Endothelial cell of umbilical vein (primary cell): ENCODE measurements around the gene LRP1B. TPM values are rescaled to one million over a fixed set of nuclear protein-coding genes. Genes with fewer than 3 reads are reported as not detected.

Experiments
- BruUV-seq: library from RNA; stranded (reverse); fragments of 400-500 nt; replicated peaks from 2 replicates; lab custom pipeline; 2021; lab: Mats Ljungman, UMichigan
- CTCF ChIA-PET: fragments of 300-600, 350-600 bp; sonication (Branson Sonifier 250); formaldehyde crosslinking; loops from one replicate; lab custom pipeline; 2021; ENCODE audit warnings: antibody characterized with exemption, inconsistent platforms; lab: Charles Lee
- POLR2A ChIA-PET: fragments of 300-600, 350-600 bp; sonication (Branson Sonifier 250); formaldehyde crosslinking; loops from one replicate; lab custom pipeline; 2021; ENCODE audit warnings: antibody characterized with exemption, inconsistent platforms; lab: Charles Lee
- DNase-seq: peaks from one replicate; pipeline ENCODE4 v3.0.0-alpha.2; 2011; ENCODE audit warnings: low read depth, low spot score
- FAIRE-seq: peaks from 2 replicates; lab custom pipeline; 2011; peaks lifted over from hg19 to GRCh38; lab: Jason Lieb, UNC
- H2AFZ ChIP-seq: 2 replicates; pipeline ENCODE4 v1.6.0; 2012; ENCODE audit warnings: low read depth, low read length, control low read depth, inconsistent platforms
- H3K27ac ChIP-seq: 2 replicates; pipeline ENCODE4 v1.5.1; 2011; ENCODE audit warnings: low read depth, mild to moderate bottlenecking, control low read depth, low read length, moderate library complexity; ENCODE audit not compliant: insufficient read depth
- H3K27me3 ChIP-seq, 2 experiments: 2 replicates each; pipeline versions ENCODE4 v1.6.0 to v1.6.1; 2011; ENCODE audit warnings: low read length in 2 of 2, mixed read lengths in 1 of 2; ENCODE audit not compliant: control insufficient read depth in 2 of 2, insufficient read depth in 2 of 2
- H3K36me3 ChIP-seq, 2 experiments: 2 replicates in 1 of 2; 3 replicates in 1 of 2; pipeline ENCODE4 v1.5.1; 2011; ENCODE audit warnings: low read length in 2 of 2, mild to moderate bottlenecking in 1 of 2, moderate library complexity in 1 of 2; ENCODE audit not compliant: control insufficient read depth in 2 of 2, insufficient read depth in 2 of 2; ENCODE audit errors: extremely low read depth in 1 of 2
- H3K4me1 ChIP-seq: 3 replicates; pipeline ENCODE4 v1.5.1; 2011; ENCODE audit warnings: mild to moderate bottlenecking, low read length; ENCODE audit not compliant: control insufficient read depth, insufficient read depth; ENCODE audit errors: extremely low read depth
- H3K4me2 ChIP-seq: 2 replicates; pipeline ENCODE4 v1.6.1; 2011; ENCODE audit warnings: low read length, control low read depth, mixed read lengths; ENCODE audit not compliant: insufficient read depth
- H3K4me3 ChIP-seq, 3 experiments: fragments of 200-600 bp in 1 of 3; sonication (generic), shearing (Covaris generic) in 1 of 3; replicated peaks in 1 of 3; 2 replicates each; pipeline ENCODE4 v1.5.1; 2011 to 2016; ENCODE audit warnings: control low read depth in 3 of 3, low read length in 3 of 3, mild to moderate bottlenecking in 2 of 3, inconsistent platforms in 1 of 3, low read depth in 1 of 3, moderate library complexity in 1 of 3; ENCODE audit not compliant: insufficient read depth in 1 of 3
- H3K79me2 ChIP-seq: 2 replicates; pipeline ENCODE4 v1.6.0; 2012; ENCODE audit warnings: low read length, inconsistent platforms; ENCODE audit not compliant: control insufficient read depth, insufficient read depth
- H3K9ac ChIP-seq: replicated peaks from 2 replicates; pipeline ENCODE3; 2011; ENCODE audit warnings: low read length, control low read depth; ENCODE audit not compliant: insufficient read depth; ENCODE audit errors: extremely low read depth
- H3K9me1 ChIP-seq: replicated peaks from 3 replicates; pipeline ENCODE4 v1.6.0; 2011; ENCODE audit warnings: mild to moderate bottlenecking, low read length; ENCODE audit not compliant: control insufficient read depth, insufficient read depth; ENCODE audit errors: extremely low read depth
- H3K9me3 ChIP-seq: replicated peaks from 2 replicates; pipeline ENCODE4 v1.5.1; 2012; ENCODE audit warnings: low read length, inconsistent platforms; ENCODE audit not compliant: control insufficient read depth, insufficient read depth
- H4K20me1 ChIP-seq: replicated peaks from 2 replicates; pipeline ENCODE3; 2011; ENCODE audit warnings: mild to moderate bottlenecking, low read length; ENCODE audit not compliant: control insufficient read depth, insufficient read depth; ENCODE audit errors: extremely low read depth
- EZH2 ChIP-seq: IDR thresholded peaks from 2 replicates; pipeline ENCODE4 v1.6.1; 2012; ENCODE audit warnings: borderline replicate concordance, low read depth, mild to moderate bottlenecking, moderate library complexity, low read length, inconsistent platforms; ENCODE audit not compliant: severe bottlenecking
- FOS ChIP-seq: IDR thresholded peaks from 2 replicates; pipeline ENCODE4 v1.6.1; 2011; ENCODE audit warnings: mild to moderate bottlenecking, low read length, moderate library complexity, borderline replicate concordance; ENCODE audit not compliant: insufficient read depth
- JUN ChIP-seq: IDR thresholded peaks from 2 replicates; pipeline ENCODE4 v1.6.1; 2011; ENCODE audit warnings: borderline replicate concordance, low read depth; ENCODE audit not compliant: insufficient read length, insufficient read depth
- POLR2AphosphoS5 ChIP-seq: IDR thresholded peaks from 2 replicates; pipeline ENCODE4 v1.6.1; 2012; ENCODE audit warnings: low read depth, mild to moderate bottlenecking, control low read depth, low read length, moderate library complexity; ENCODE audit not compliant: insufficient read depth
- dilution Hi-C: fragments of 300-500 bp; cut with MboI; formaldehyde crosslinking; loops from one replicate; pipeline ENCODE4 v1.15.0; 2019; ENCODE audit warnings: low sequenced_read_pairs; ENCODE audit not compliant: extremely low pct_ligation_motif_present
- intact Hi-C: fragments of 100-400 bp; cut with micrococcal nuclease; formaldehyde crosslinking; loops from one replicate; pipeline ENCODE4 v1.10.0; 2022
- polyA plus RNA-seq, 4 experiments: library from polyadenylated mRNA; depleted of rRNA in 3 of 4; stranded (reverse) in 3 of 4; unstranded in 1 of 4; fragments of >200 nt; gene quantifications; 2 replicates each; pipeline versions ENCODE4 v1.2.1 to v1.2.3, GENCODE V29; 2011 to 2012; ENCODE audit warnings: missing spikeins in 1 of 4
- total RNA-seq: library from RNA; stranded (reverse); gene quantifications from 2 replicates; pipeline ENCODE4 v1.2.3, GENCODE V29; 2021
- TF ChIP-seq, protein P1 (sequence below), 2 donors: IDR thresholded peaks; 1 replicate in 1 of 2; 2 replicates in 1 of 2; pipeline ENCODE4 v1.5.1; 2011; ENCODE audit warnings: low read length in 2 of 2, mild to moderate bottlenecking in 2 of 2, moderate library complexity in 2 of 2, control low read depth in 1 of 2, inconsistent platforms in 1 of 2, low read depth in 1 of 2; ENCODE audit not compliant: insufficient read depth in 1 of 2; ENCODE audit errors: extremely low read depth in 1 of 2
- TF ChIP-seq, protein P2 (sequence below): IDR thresholded peaks from 2 replicates; pipeline ENCODE4 v1.6.1; 2011; ENCODE audit not compliant: insufficient read depth, insufficient read length

Gene LRP1B
- total and polyA plus RNA-seq, 2 donors (not counting 3 experiments of a cell fraction or from before 2014, with no cell fraction given) = 0.03 to 0.07 TPM

DNA sequence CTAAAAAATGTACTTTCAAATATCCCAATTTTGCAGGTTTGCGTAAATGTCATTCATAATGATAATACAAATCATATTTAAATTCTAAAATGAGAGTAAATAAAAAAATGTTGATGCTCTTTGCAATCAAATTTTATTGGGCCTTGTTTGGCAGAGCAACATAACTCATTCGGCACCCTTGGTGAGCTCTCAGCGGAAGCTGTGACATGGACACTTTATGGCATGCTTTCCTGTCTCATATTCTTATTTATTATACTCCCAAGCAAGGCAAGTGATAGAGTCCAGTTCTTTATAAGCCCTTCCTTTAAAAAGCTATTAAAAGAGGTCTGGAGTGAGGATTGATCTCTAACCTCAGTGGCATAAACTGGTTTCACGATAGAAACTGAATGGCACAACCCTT, 1857.4 kb downstream of the LRP1B start:
- H2AFZ ChIP-seq = no peak overlapping the region
- H3K36me3 ChIP-seq = no peaks in the 10 kb centered on the region
- DNase-seq (no peak), FAIRE-seq (no peak)
- H3K27me3 ChIP-seq = no peaks in the 10 kb centered on the region
- no TSS peak for BruUV-seq
- no peaks in the 10 kb centered on the region for H3K79me2 ChIP-seq
- dilution Hi-C loops (no loop called here), intact Hi-C loops (no loop called here)
- peaks cover 6% of the 10 kb centered on the region for H3K4me1 ChIP-seq
- TF ChIP-seq EZH2 (no peak), POLR2AphosphoS5 (no peak)
- TF ChIP-seq, protein P1, sequence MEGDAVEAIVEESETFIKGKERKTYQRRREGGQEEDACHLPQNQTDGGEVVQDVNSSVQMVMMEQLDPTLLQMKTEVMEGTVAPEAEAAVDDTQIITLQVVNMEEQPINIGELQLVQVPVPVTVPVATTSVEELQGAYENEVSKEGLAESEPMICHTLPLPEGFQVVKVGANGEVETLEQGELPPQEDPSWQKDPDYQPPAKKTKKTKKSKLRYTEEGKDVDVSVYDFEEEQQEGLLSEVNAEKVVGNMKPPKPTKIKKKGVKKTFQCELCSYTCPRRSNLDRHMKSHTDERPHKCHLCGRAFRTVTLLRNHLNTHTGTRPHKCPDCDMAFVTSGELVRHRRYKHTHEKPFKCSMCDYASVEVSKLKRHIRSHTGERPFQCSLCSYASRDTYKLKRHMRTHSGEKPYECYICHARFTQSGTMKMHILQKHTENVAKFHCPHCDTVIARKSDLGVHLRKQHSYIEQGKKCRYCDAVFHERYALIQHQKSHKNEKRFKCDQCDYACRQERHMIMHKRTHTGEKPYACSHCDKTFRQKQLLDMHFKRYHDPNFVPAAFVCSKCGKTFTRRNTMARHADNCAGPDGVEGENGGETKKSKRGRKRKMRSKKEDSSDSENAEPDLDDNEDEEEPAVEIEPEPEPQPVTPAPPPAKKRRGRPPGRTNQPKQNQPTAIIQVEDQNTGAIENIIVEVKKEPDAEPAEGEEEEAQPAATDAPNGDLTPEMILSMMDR (IDR thresholded peaks at IDR 0.05; ENCODE audit: extremely low read depth in 1 of 2, insufficient read depth in 1 of 2, low read depth in 1 of 2, low read length in 2 of 2) = no peak
- no peak overlapping the region for H3K9ac ChIP-seq
- H3K4me3 ChIP-seq = no peak overlapping the region
- no peaks in the 10 kb centered on the region for H3K9me3 ChIP-seq
- no peak overlapping the region for H3K27ac ChIP-seq
- CTCF ChIA-PET = no interaction called here
- POLR2A ChIA-PET = no interaction called here
- no peaks in the 10 kb centered on the region for H4K20me1 ChIP-seq
- H3K4me2 ChIP-seq = no peak overlapping the region
- H3K9me1 ChIP-seq = no peaks in the 10 kb centered on the region

DNA sequence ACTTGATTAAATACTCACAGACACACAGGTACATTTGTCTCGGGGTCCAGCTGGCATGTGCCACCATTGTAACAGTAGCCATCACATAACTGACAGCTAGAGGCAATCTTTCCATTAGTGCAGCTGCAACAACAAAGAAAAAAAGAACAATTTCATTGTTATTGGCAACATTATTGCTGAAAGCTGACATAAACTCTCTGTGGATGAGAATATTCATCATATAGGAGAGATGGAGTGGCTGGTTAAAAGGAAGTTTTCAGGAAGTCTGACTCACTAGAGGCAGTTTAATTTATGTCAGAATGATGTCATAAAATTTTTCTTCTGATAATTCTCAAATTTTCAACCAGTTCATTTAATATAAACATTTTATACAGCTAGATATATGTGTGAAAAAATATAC, 1860.6 kb downstream of the LRP1B start:
- Histone ChIP-seq H3K27ac (peak overlapping the region; percentile 12), H3K4me1 (peaks cover 6% of the 10 kb centered on the region), H3K9me3 (no peaks in the 10 kb centered on the region), H3K9me1 (no peaks in the 10 kb centered on the region), H3K9ac (no peak overlapping the region), H3K4me2 (no peak overlapping the region), H2AFZ (peak overlapping the region; percentile 53), H3K79me2 (no peaks in the 10 kb centered on the region), H3K36me3 (no peaks in the 10 kb centered on the region), H3K27me3 (no peaks in the 10 kb centered on the region), H4K20me1 (no peaks in the 10 kb centered on the region), H3K4me3 (no peak overlapping the region)
- FAIRE-seq (peak; percentile 70), DNase-seq (peak; percentile 76)
- POLR2A ChIA-PET = no interaction called here
- dilution Hi-C loops = no loop called here
- TF ChIP-seq FOS = peak; percentile 69
- TF ChIP-seq JUN = peak; percentile 35
- TF ChIP-seq, protein P1 (IDR thresholded peaks at IDR 0.05; ENCODE audit: extremely low read depth in 1 of 2, insufficient read depth in 1 of 2, low read depth in 1 of 2, low read length in 2 of 2) = no peak
- TF ChIP-seq, protein P2, sequence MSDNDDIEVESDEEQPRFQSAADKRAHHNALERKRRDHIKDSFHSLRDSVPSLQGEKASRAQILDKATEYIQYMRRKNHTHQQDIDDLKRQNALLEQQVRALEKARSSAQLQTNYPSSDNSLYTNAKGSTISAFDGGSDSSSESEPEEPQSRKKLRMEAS = no peak
- no peak for TF ChIP-seq POLR2AphosphoS5
- intact Hi-C loops = no loop called here
- CTCF ChIA-PET = no interaction called here
- BruUV-seq = no TSS peak
